Spleen (tissue), 7 donors: ENCODE results near the gene ARID3A.

Experiments
- POLR2A ChIP-seq, 3 donors: fragments of 450-650 bp; IDR thresholded peaks; one replicate each; pipeline ENCODE4 v1.5.1; 2017; ENCODE audit warnings: antibody characterized with exemption in 3 of 3, mild to moderate bottlenecking in 1 of 3
- POLR2AphosphoS5 ChIP-seq, 3 donors: sonication (generic); formaldehyde crosslinking; IDR thresholded peaks; one replicate each; pipeline ENCODE4 v1.5.1; 2017; ENCODE audit warnings: antibody characterized with exemption in 3 of 3
- TF ChIP-seq, protein P1 (sequence below), 11 experiments: fragments of 200-600 bp in 7 of 11; fragments of 450-650 bp in 4 of 11; sonication (generic) in 4 of 11; IDR thresholded peaks in 8 of 11; conservative IDR thresholded peaks in 3 of 11; 1 replicate in 7 of 11; 2 replicates in 4 of 11; pipeline versions ENCODE4 v1.4.0 to v1.8.0; 2016 to 2021; ENCODE audit warnings: antibody characterized with exemption in 11 of 11, inconsistent platforms in 4 of 11, mild to moderate bottlenecking in 1 of 11
- donor health status: DM: no; HTN: no; CAD: no; lungs with moderate emphysema.
- donor health status: DM: no; HTN: no; CAD: no.
- donor health status: DM: no; HTN: no; CAD: no.

GRCh38 chr19:991932-992669 is 66.3 kb downstream of the ARID3A start:
- TF ChIP-seq, protein P1, sequence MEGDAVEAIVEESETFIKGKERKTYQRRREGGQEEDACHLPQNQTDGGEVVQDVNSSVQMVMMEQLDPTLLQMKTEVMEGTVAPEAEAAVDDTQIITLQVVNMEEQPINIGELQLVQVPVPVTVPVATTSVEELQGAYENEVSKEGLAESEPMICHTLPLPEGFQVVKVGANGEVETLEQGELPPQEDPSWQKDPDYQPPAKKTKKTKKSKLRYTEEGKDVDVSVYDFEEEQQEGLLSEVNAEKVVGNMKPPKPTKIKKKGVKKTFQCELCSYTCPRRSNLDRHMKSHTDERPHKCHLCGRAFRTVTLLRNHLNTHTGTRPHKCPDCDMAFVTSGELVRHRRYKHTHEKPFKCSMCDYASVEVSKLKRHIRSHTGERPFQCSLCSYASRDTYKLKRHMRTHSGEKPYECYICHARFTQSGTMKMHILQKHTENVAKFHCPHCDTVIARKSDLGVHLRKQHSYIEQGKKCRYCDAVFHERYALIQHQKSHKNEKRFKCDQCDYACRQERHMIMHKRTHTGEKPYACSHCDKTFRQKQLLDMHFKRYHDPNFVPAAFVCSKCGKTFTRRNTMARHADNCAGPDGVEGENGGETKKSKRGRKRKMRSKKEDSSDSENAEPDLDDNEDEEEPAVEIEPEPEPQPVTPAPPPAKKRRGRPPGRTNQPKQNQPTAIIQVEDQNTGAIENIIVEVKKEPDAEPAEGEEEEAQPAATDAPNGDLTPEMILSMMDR (IDR thresholded peaks at IDR 0.05 in 8 of 11, conservative IDR thresholded peaks at IDR 0.05 in 3 of 11) = no peak
- TF ChIP-seq POLR2AphosphoS5 (IDR thresholded peaks at IDR 0.05) (no peak), POLR2A (IDR thresholded peaks at IDR 0.05) (no peak)
